Parathyroid adenoma (tissue), 2 donors: ENCODE results near the gene SMYD4.

Experiments used
- H2AFZ ChIP-seq: fragments of 300-600 bp; sonication (generic); one replicate; pipeline ENCODE4 v1.7.0; 2017; ENCODE audit warnings: antibody characterized with exemption, mild to moderate bottlenecking
- H3K27ac ChIP-seq: fragments of 300-600 bp; sonication (generic); one replicate; pipeline ENCODE4 v1.7.0; 2017
- H3K27me3 ChIP-seq: fragments of 300-600 bp; sonication (generic); one replicate; pipeline ENCODE4 v1.7.0; 2017; ENCODE audit warnings: low read length; ENCODE audit not compliant: control insufficient read depth, insufficient read depth
- H3K36me3 ChIP-seq: fragments of 300-600 bp; sonication (generic); one replicate; pipeline ENCODE4 v1.7.0; 2017; ENCODE audit warnings: low read length; ENCODE audit not compliant: control insufficient read depth, insufficient read depth
- H3K4me1 ChIP-seq: fragments of 300-600 bp; sonication (generic); one replicate; pipeline ENCODE4 v1.7.0; 2017; ENCODE audit warnings: control low read depth
- H3K4me2 ChIP-seq: fragments of 300-600 bp; sonication (generic); one replicate; pipeline ENCODE4 v1.7.0; 2017; ENCODE audit warnings: low read length
- H3K4me3 ChIP-seq: fragments of 300-600 bp; sonication (generic); one replicate; pipeline ENCODE4 v1.7.0; 2017; ENCODE audit warnings: low read depth, low read length
- H3K79me2 ChIP-seq: fragments of 300-600 bp; sonication (generic); one replicate; pipeline ENCODE4 v1.7.0; 2017; ENCODE audit warnings: control low read depth
- H3K9ac ChIP-seq: fragments of 300-600 bp; sonication (generic); one replicate; pipeline ENCODE4 v1.7.0; 2017; ENCODE audit warnings: mild to moderate bottlenecking
- H3K9me3 ChIP-seq: fragments of 300-600 bp; sonication (generic); one replicate; pipeline ENCODE4 v1.7.0; 2017; ENCODE audit warnings: low read length; ENCODE audit not compliant: control insufficient read depth
- CTCF ChIP-seq: fragments of 300-600 bp; sonication (generic); IDR thresholded peaks from one replicate; pipeline ENCODE4 v1.7.0; 2017; ENCODE audit warnings: antibody characterized with exemption, mild to moderate bottlenecking
- donor health status: primary hyperparathyroidism.

Gene SMYD4

GRCh38 chr17:1853698-1854097, 24.0 kb upstream of the SMYD4 start:
- no peaks in the 10 kb centered on the region for H3K79me2 ChIP-seq
- H3K27ac ChIP-seq: no peak overlapping the region
- H3K4me1 ChIP-seq: no peaks in the 10 kb centered on the region
- no peak overlapping the region for H3K4me2 ChIP-seq
- no peak overlapping the region for H2AFZ ChIP-seq
- H3K27me3 ChIP-seq: no peaks in the 10 kb centered on the region
- no peaks in the 10 kb centered on the region for H3K36me3 ChIP-seq
- H3K9ac ChIP-seq: no peak overlapping the region
- H3K4me3 ChIP-seq: no peak overlapping the region
- no peaks in the 10 kb centered on the region for H3K9me3 ChIP-seq
- TF ChIP-seq CTCF: no peak

- Histone ChIP-seq H3K4me3 (no peak overlapping the region), H3K4me1 (no peaks in the 10 kb centered on the region), H3K9me3 (no peaks in the 10 kb centered on the region), H3K27me3 (no peaks in the 10 kb centered on the region), H3K4me2 (no peak overlapping the region), H3K9ac (no peak overlapping the region), H3K36me3 (no peaks in the 10 kb centered on the region), H2AFZ (no peak overlapping the region), H3K27ac (no peak overlapping the region), H3K79me2 (no peaks in the 10 kb centered on the region)
- no peak for TF ChIP-seq CTCF
These were observed 22.6 kb upstream of the SMYD4 start for GRCh38 chr17:1852327-1852726.

GRCh38 chr17:1847191-1847590, 17.5 kb upstream of the SMYD4 start:
- Histone ChIP-seq H3K4me2 (no peak overlapping the region), H3K27ac (no peak overlapping the region), H2AFZ (no peak overlapping the region), H3K9ac (no peak overlapping the region), H3K4me3 (no peak overlapping the region), H3K27me3 (no peaks in the 10 kb centered on the region), H3K79me2 (peaks cover 8% of the 10 kb centered on the region), H3K9me3 (no peaks in the 10 kb centered on the region), H3K36me3 (no peaks in the 10 kb centered on the region), H3K4me1 (no peaks in the 10 kb centered on the region)
- no peak for TF ChIP-seq CTCF

GRCh38 chr17:1843947-1844346, 14.2 kb upstream of the SMYD4 start:
- H3K36me3 ChIP-seq: no peaks in the 10 kb centered on the region
- no peak overlapping the region for H3K4me2 ChIP-seq
- H3K27me3 ChIP-seq: no peaks in the 10 kb centered on the region
- no peak for TF ChIP-seq CTCF
- H3K79me2 ChIP-seq: peaks cover 20% of the 10 kb centered on the region
- no peak overlapping the region for H3K27ac ChIP-seq
- H3K4me3 ChIP-seq: no peak overlapping the region
- no peak overlapping the region for H3K9ac ChIP-seq
- no peaks in the 10 kb centered on the region for H3K9me3 ChIP-seq
- no peaks in the 10 kb centered on the region for H3K4me1 ChIP-seq
- no peak overlapping the region for H2AFZ ChIP-seq

- Histone ChIP-seq H3K9me3 (no peaks in the 10 kb centered on the region), H3K36me3 (no peaks in the 10 kb centered on the region), H3K4me3 (no peak overlapping the region), H3K4me2 (no peak overlapping the region), H2AFZ (no peak overlapping the region), H3K27me3 (no peaks in the 10 kb centered on the region), H3K4me1 (no peaks in the 10 kb centered on the region), H3K27ac (no peak overlapping the region), H3K9ac (no peak overlapping the region), H3K79me2 (peaks cover 19% of the 10 kb centered on the region)
- TF ChIP-seq CTCF: no peak
These were observed 9.8 kb upstream of the SMYD4 start for GRCh38 chr17:1839516-1839915.
